Upper lobe of left lung (tissue), 6 donors: ENCODE results near the gene ATXN1. TPM values are rescaled to one million over a fixed set of nuclear protein-coding genes. Genes with fewer than 3 reads are reported as not detected.

Source experiments
- ATAC-seq, 2 donors: fragments of 200-7000 bp; cut with Tn5 transposase; one replicate each; pipeline ENCODE4 v1.9.1; 2022; ENCODE audit warnings: mild to moderate bottlenecking in 2 of 2, moderate library complexity in 2 of 2; ENCODE audit not compliant: low FRiP score in 2 of 2
- DNase-seq, 2 donors: peaks; one replicate each; pipeline ENCODE4 v3.0.0-alpha.2; 2019 to 2020
- H3K27ac ChIP-seq, 4 donors: fragments of 200-600 bp; sonication (generic); one replicate each; pipeline ENCODE4 v1.5.1; 2016 to 2019
- H3K27me3 ChIP-seq, 4 donors: fragments of 200-600 bp; sonication (generic); one replicate each; pipeline ENCODE4 v1.5.1; 2017 to 2019
- H3K36me3 ChIP-seq, 4 donors: fragments of 200-600 bp; sonication (generic); one replicate each; pipeline ENCODE4 v1.5.1; 2016 to 2019
- H3K4me1 ChIP-seq, 4 donors: fragments of 200-600 bp; sonication (generic); one replicate each; pipeline ENCODE4 v1.5.1; 2018 to 2019
- H3K4me3 ChIP-seq, 4 donors: fragments of 200-600 bp; sonication (generic); one replicate each; pipeline ENCODE4 v1.5.1; 2017 to 2019; ENCODE audit warnings: mild to moderate bottlenecking in 2 of 4, moderate library complexity in 1 of 4
- H3K9me3 ChIP-seq, 4 donors: fragments of 200-600 bp; sonication (generic); one replicate each; pipeline ENCODE4 v1.5.1; 2018 to 2019
- CTCF ChIP-seq, 6 experiments: fragments of 450-650 bp in 4 of 6; fragments of 200-600 bp in 2 of 6; sonication (generic) in 2 of 6; IDR thresholded peaks; one replicate each; pipeline ENCODE4 v1.5.1; 2016 to 2019; ENCODE audit warnings: antibody characterized with exemption in 6 of 6
- EP300 ChIP-seq, 4 donors: sonication (generic); formaldehyde crosslinking; IDR thresholded peaks; one replicate each; pipeline ENCODE4 v1.5.1; 2017; ENCODE audit warnings: antibody characterized with exemption in 4 of 4, control low read depth in 2 of 4
- POLR2A ChIP-seq, 4 donors: fragments of 450-650 bp; IDR thresholded peaks; one replicate each; pipeline ENCODE4 v1.5.1; 2016 to 2017; ENCODE audit warnings: antibody characterized with exemption in 4 of 4, mild to moderate bottlenecking in 2 of 4
- POLR2AphosphoS5 ChIP-seq, 2 donors: sonication (generic); formaldehyde crosslinking; IDR thresholded peaks; one replicate each; pipeline ENCODE4 v1.5.1; 2017; ENCODE audit warnings: antibody characterized with exemption in 2 of 2
- WGBS, 2 donors: methylation state at CpG; one replicate each; pipeline ENCODE4 v1.1.5; 2017 to 2018; 5-methylcytosine and 5-hydroxymethylcytosine counted together
- total RNA-seq, 6 donors: library from RNA; depleted of rRNA in 4 of 6; stranded (reverse); fragments of >200 nt in 4 of 6; gene quantifications; one replicate each; pipeline versions ENCODE4 v1.1.0 to v1.2.1, GENCODE V29; 2016 to 2021
- donor health status: DM: no; HTN: no; CAD: no; lungs with moderate emphysema.
- donor health status: DM: no; HTN: yes; CAD: no; lungs with severe emphysema.

The ATXN1 gene
- total RNA-seq, 6 donors from 2014 or later: 44.2 to 106 (median 71.7) TPM

GRCh38 chr6:16547587-16547986 lies 213.7 kb downstream of the ATXN1 start:
- TF ChIP-seq POLR2AphosphoS5 (IDR thresholded peaks at IDR 0.05): no peak
- no peak for TF ChIP-seq EP300 (IDR thresholded peaks at IDR 0.05)
- no peak for TF ChIP-seq CTCF (IDR thresholded peaks at IDR 0.05)
- TF ChIP-seq POLR2A (IDR thresholded peaks at IDR 0.05): no peak
- no peaks in the 10 kb centered on the region for H3K9me3 ChIP-seq
- ATAC-seq (no peak), DNase-seq (no peak)
- peaks cover 5 to 25% (median 11%) of the 10 kb centered on the region in 4 donors for H3K4me1 ChIP-seq
- H3K27me3 ChIP-seq: no peaks in the 10 kb centered on the region
- H3K27ac ChIP-seq: no peak overlapping the region
- H3K36me3 ChIP-seq: no peaks in the 10 kb centered on the region
- no peak overlapping the region for H3K4me3 ChIP-seq
- 87 to 94% methylated on average over 3 to 4 of the region's 4 CpGs for WGBS, 2 donors

GRCh38 chr6:16546861-16547260 lies 214.4 kb downstream of the ATXN1 start:
- 57 to 70% methylated on average over 3 of the region's 3 CpGs for WGBS, 2 donors

GRCh38 chr6:16545382-16545781 lies 215.9 kb downstream of the ATXN1 start:
- Histone ChIP-seq H3K4me3 (no peak overlapping the region), H3K27ac (no peak overlapping the region), H3K4me1 (peaks cover 5 to 25% (median 12%) of the 10 kb centered on the region in 4 donors), H3K27me3 (no peaks in the 10 kb centered on the region), H3K9me3 (no peaks in the 10 kb centered on the region), H3K36me3 (no peaks in the 10 kb centered on the region)
- ATAC-seq: no peak
- no peak for TF ChIP-seq CTCF (IDR thresholded peaks at IDR 0.05)
- no peak for TF ChIP-seq POLR2AphosphoS5 (IDR thresholded peaks at IDR 0.05)
- no peak for TF ChIP-seq EP300 (IDR thresholded peaks at IDR 0.05)
- TF ChIP-seq POLR2A (IDR thresholded peaks at IDR 0.05): no peak
- no peak for DNase-seq
- 85 to 88% methylated on average over 2 of the region's 2 CpGs for WGBS, 2 donors

More at GRCh38 chr6:16546861-16547260, 214.4 kb downstream of the ATXN1 start:
- Histone ChIP-seq H3K36me3 (no peaks in the 10 kb centered on the region), H3K4me3 (no peak overlapping the region), H3K4me1 (peaks cover 5 to 25% (median 11%) of the 10 kb centered on the region in 4 donors), H3K27me3 (no peaks in the 10 kb centered on the region), H3K27ac (no peak overlapping the region), H3K9me3 (no peaks in the 10 kb centered on the region)
- no peak for DNase-seq
- ATAC-seq: no peak
- TF ChIP-seq EP300 (IDR thresholded peaks at IDR 0.05) (no peak), POLR2A (IDR thresholded peaks at IDR 0.05) (no peak), POLR2AphosphoS5 (IDR thresholded peaks at IDR 0.05) (no peak), CTCF (IDR thresholded peaks at IDR 0.05) (no peak)

GRCh38 chr6:16544521-16544920 lies 216.7 kb downstream of the ATXN1 start:
- peaks cover 5 to 25% (median 12%) of the 10 kb centered on the region in 4 donors for H3K4me1 ChIP-seq
- peak overlapping the region in 1 of 4 donors; percentile 39 for H3K27ac ChIP-seq

More at GRCh38 chr6:16544521-16544920, 216.7 kb downstream of the ATXN1 start:
- DNase-seq (no peak), ATAC-seq (no peak)
- Histone ChIP-seq H3K36me3 (no peaks in the 10 kb centered on the region), H3K9me3 (no peaks in the 10 kb centered on the region), H3K27me3 (no peaks in the 10 kb centered on the region), H3K4me3 (no peak overlapping the region)
- WGBS, 2 donors: 86 to 91% methylated on average over 7 of the region's 7 CpGs
- TF ChIP-seq EP300 (IDR thresholded peaks at IDR 0.05) (no peak), POLR2A (IDR thresholded peaks at IDR 0.05) (no peak), CTCF (IDR thresholded peaks at IDR 0.05) (no peak), POLR2AphosphoS5 (IDR thresholded peaks at IDR 0.05) (no peak)
